ENCODE measurements around the gene UPP1.

DNA sequence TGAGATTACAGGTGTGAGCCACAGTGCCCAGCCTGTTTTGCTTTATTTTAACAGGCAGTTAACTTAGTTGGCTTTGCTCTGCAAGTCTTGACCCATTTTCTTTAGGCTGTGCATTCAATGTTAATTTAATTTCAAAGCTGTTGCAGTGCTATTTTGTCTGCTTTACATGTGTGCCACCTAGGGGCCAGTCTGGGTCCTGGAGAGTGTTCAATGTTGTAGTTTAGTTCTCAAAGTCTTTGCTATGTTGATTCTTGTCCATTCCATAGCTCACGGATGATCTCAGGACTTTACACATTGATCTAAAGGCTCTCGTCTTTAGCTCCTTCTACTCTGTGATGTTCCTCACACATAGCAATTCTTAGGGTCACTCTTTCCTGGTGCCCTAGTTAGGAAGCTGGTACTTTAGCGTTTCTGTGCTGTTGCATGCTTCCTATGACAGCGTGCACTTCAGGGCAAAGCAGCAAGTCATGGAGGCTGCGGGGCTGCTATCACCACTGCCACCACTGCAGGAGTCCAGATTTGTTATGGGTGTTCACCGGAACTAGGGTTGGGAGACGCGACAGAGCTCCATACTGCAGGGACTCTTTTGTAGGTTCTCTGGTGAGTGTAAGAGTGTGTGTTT, 65.8 kb downstream of the UPP1 start:
- TF ChIP-seq, protein P1, sequence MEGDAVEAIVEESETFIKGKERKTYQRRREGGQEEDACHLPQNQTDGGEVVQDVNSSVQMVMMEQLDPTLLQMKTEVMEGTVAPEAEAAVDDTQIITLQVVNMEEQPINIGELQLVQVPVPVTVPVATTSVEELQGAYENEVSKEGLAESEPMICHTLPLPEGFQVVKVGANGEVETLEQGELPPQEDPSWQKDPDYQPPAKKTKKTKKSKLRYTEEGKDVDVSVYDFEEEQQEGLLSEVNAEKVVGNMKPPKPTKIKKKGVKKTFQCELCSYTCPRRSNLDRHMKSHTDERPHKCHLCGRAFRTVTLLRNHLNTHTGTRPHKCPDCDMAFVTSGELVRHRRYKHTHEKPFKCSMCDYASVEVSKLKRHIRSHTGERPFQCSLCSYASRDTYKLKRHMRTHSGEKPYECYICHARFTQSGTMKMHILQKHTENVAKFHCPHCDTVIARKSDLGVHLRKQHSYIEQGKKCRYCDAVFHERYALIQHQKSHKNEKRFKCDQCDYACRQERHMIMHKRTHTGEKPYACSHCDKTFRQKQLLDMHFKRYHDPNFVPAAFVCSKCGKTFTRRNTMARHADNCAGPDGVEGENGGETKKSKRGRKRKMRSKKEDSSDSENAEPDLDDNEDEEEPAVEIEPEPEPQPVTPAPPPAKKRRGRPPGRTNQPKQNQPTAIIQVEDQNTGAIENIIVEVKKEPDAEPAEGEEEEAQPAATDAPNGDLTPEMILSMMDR (conservative IDR thresholded peaks at IDR 0.05; ENCODE audit: low read depth, low read length): peak; percentile 83
- TF ChIP-seq EZH2phosphoT487 (IDR thresholded peaks at IDR 0.05; ENCODE audit: borderline replicate concordance, low read length) (no peak), EZH2 (IDR thresholded peaks at IDR 0.05; ENCODE audit: low read length, unreplicated experiment) (no peak)

Measured in PC-3 (cell line).